Measurements from ENCODE around the gene RFX3.

Gene RFX3

GRCh38 chr9:3492214-3492613 lies 33.6 kb downstream of the RFX3 start:
- peak overlapping the region; percentile 23; the same call in 1 of the 2 replicates for H3K27ac ChIP-seq
- TF ChIP-seq ZFX (IDR thresholded peaks at IDR 0.05) (no peak), CTCF (conservative IDR thresholded peaks at IDR 0.05) (no peak)

- no peak overlapping the region for H3K27ac ChIP-seq
- TF ChIP-seq CTCF (conservative IDR thresholded peaks at IDR 0.05): no peak
- TF ChIP-seq ZFX (IDR thresholded peaks at IDR 0.05): no peak
Observed at GRCh38 chr9:3491450-3491849, 34.4 kb downstream of the RFX3 start.

- no peak for TF ChIP-seq CTCF (conservative IDR thresholded peaks at IDR 0.05)
- TF ChIP-seq ZFX (IDR thresholded peaks at IDR 0.05): no peak
- H3K27ac ChIP-seq: no peak overlapping the region
Observed at GRCh38 chr9:3490957-3491356, 34.8 kb downstream of the RFX3 start.

- TF ChIP-seq CTCF (conservative IDR thresholded peaks at IDR 0.05) (no peak), ZFX (IDR thresholded peaks at IDR 0.05) (no peak)
Observed at GRCh38 chr9:3482578-3482977, 43.2 kb downstream of the RFX3 start.

GRCh38 chr9:3480353-3480655 lies 45.5 kb downstream of the RFX3 start:
- H3K27ac ChIP-seq: no peak overlapping the region
- TF ChIP-seq ZFX (IDR thresholded peaks at IDR 0.05) (no peak), CTCF (conservative IDR thresholded peaks at IDR 0.05) (no peak)

More at GRCh38 chr9:3482578-3482977, 43.2 kb downstream of the RFX3 start:
- no peak overlapping the region for H3K27ac ChIP-seq

GRCh38 chr9:3479514-3480352 lies 46.1 kb downstream of the RFX3 start:
- TF ChIP-seq ZFX (IDR thresholded peaks at IDR 0.05) (no peak), CTCF (conservative IDR thresholded peaks at IDR 0.05) (no peak)
- H3K27ac ChIP-seq: no peak overlapping the region

GRCh38 chr9:3478549-3478953 lies 47.2 kb downstream of the RFX3 start:
- peak overlapping the region; percentile 37; the same call in 1 of the 2 replicates for H3K27ac ChIP-seq
- TF ChIP-seq ZFX (IDR thresholded peaks at IDR 0.05) (no peak), CTCF (conservative IDR thresholded peaks at IDR 0.05) (no peak)

Measured in C4-2B (cell line).